ENCODE data around the gene SNX6. TPM values are rescaled to one million over a fixed set of nuclear protein-coding genes. Genes with fewer than 3 reads are reported as not detected.
"Not testable (repeated sequence)": the region's sequence is repeated elsewhere in the genome, so short reads cannot be mapped to it uniquely, and the experiment has no call there.

The SNX6 gene
- total and polyA plus RNA-seq, 2 donors (not counting 3 experiments of a cell fraction or from before 2014, with no cell fraction given) = 95.1 to 120 TPM

- BruUV-seq (replicated peaks) = no TSS peak
- H3K4me3 ChIP-seq (replicated peaks in 1 of 3; ENCODE audit: insufficient read depth in 1 of 3, low read depth in 1 of 3, low read length in 3 of 3) = no peak overlapping the region
- DNase-seq (ENCODE audit: low read depth, low spot score) = peak; percentile 87
- no peak overlapping the region for H3K9ac ChIP-seq (replicated peaks; ENCODE audit: extremely low read depth, insufficient read depth, low read length)
- peaks cover 6 to 13% of the 10 kb centered on the region in 2 experiments for H3K36me3 ChIP-seq (ENCODE audit: control insufficient read depth in 2 of 2, extremely low read depth in 1 of 2, insufficient read depth in 2 of 2, low read length in 2 of 2)
- intact Hi-C loops (cut with micrococcal nuclease) = no loop called here
- no peak overlapping the region for H3K4me2 ChIP-seq (ENCODE audit: insufficient read depth, low read length)
- POLR2A ChIA-PET = interaction anchor here (0.5 kb wide), 1 partner anchor 370 kb away, joined by 7 read pairs; no protein-coding TSS in a partner anchor
- peak overlapping the region; percentile 27 for H3K27ac ChIP-seq (ENCODE audit: insufficient read depth, low read depth, low read length)
- TF ChIP-seq CTCF (IDR thresholded peaks at IDR 0.05; ENCODE audit: extremely low read depth in 1 of 2, insufficient read depth in 1 of 2, low read depth in 1 of 2, low read length in 2 of 2) (no peak), POLR2A (IDR thresholded peaks at IDR 0.05; ENCODE audit: low read depth, low read length) (no peak), MAX (IDR thresholded peaks at IDR 0.05; ENCODE audit: insufficient read depth, insufficient read length) (no peak), EZH2 (IDR thresholded peaks at IDR 0.05; ENCODE audit: borderline replicate concordance, low read depth, low read length, severe bottlenecking) (no peak), POLR2AphosphoS5 (IDR thresholded peaks at IDR 0.05; ENCODE audit: insufficient read depth, low read depth, low read length) (no peak), JUN (IDR thresholded peaks at IDR 0.05; ENCODE audit: borderline replicate concordance, insufficient read depth, insufficient read length, low read depth) (no peak), FOS (IDR thresholded peaks at IDR 0.05; ENCODE audit: borderline replicate concordance, insufficient read depth, low read length) (no peak), MYC (IDR thresholded peaks at IDR 0.05; ENCODE audit: low read depth, low read length) (no peak), GATA2 (IDR thresholded peaks at IDR 0.05; ENCODE audit: insufficient read depth, insufficient read length, low read depth, low read length) (no peak)
- H4K20me1 ChIP-seq (replicated peaks; ENCODE audit: control insufficient read depth, extremely low read depth, insufficient read depth, low read length) = no peaks in the 10 kb centered on the region
- H3K9me1 ChIP-seq (replicated peaks; ENCODE audit: control insufficient read depth, extremely low read depth, insufficient read depth, low read length) = no peaks in the 10 kb centered on the region
- H3K27me3 ChIP-seq (ENCODE audit: control insufficient read depth in 2 of 2, insufficient read depth in 2 of 2, low read length in 2 of 2) = no peaks in the 10 kb centered on the region
- dilution Hi-C loops (cut with MboI; ENCODE audit: extremely low pct_ligation_motif_present, low sequenced_read_pairs) = no loop called here
- H2AFZ ChIP-seq (ENCODE audit: low read depth, low read length) = no peak overlapping the region
- FAIRE-seq = peak; percentile 76
- H3K4me1 ChIP-seq (ENCODE audit: control insufficient read depth, extremely low read depth, insufficient read depth, low read length) = no peaks in the 10 kb centered on the region
- CTCF ChIA-PET = no interaction called here
- H3K79me2 ChIP-seq (ENCODE audit: control insufficient read depth, insufficient read depth, low read length) = no peaks in the 10 kb centered on the region
- H3K9me3 ChIP-seq (replicated peaks; ENCODE audit: control insufficient read depth, insufficient read depth, low read length) = no peaks in the 10 kb centered on the region
Observed at GRCh38 chr14:34522496-34522895, 107.5 kb downstream of the SNX6 start.

GRCh38 chr14:34521071-34521470 lies 108.9 kb downstream of the SNX6 start:
- H3K4me2 ChIP-seq (ENCODE audit: insufficient read depth, low read length); H3K9me3 ChIP-seq (replicated peaks; ENCODE audit: control insufficient read depth, insufficient read depth, low read length); H3K79me2 ChIP-seq (ENCODE audit: control insufficient read depth, insufficient read depth, low read length); H3K36me3 ChIP-seq (ENCODE audit: control insufficient read depth in 2 of 2, extremely low read depth in 1 of 2, insufficient read depth in 2 of 2, low read length in 2 of 2); H3K9me1 ChIP-seq (replicated peaks; ENCODE audit: control insufficient read depth, extremely low read depth, insufficient read depth, low read length); H2AFZ ChIP-seq (ENCODE audit: low read depth, low read length); intact Hi-C loops (cut with micrococcal nuclease); FAIRE-seq; BruUV-seq (replicated peaks); H3K9ac ChIP-seq (replicated peaks; ENCODE audit: extremely low read depth, insufficient read depth, low read length); H3K27me3 ChIP-seq (ENCODE audit: control insufficient read depth in 2 of 2, insufficient read depth in 2 of 2, low read length in 2 of 2); H3K4me1 ChIP-seq (ENCODE audit: control insufficient read depth, extremely low read depth, insufficient read depth, low read length); H3K27ac ChIP-seq (ENCODE audit: insufficient read depth, low read depth, low read length); DNase-seq (ENCODE audit: low read depth, low spot score); H4K20me1 ChIP-seq (replicated peaks; ENCODE audit: control insufficient read depth, extremely low read depth, insufficient read depth, low read length); dilution Hi-C loops (cut with MboI; ENCODE audit: extremely low pct_ligation_motif_present, low sequenced_read_pairs); H3K4me3 ChIP-seq (replicated peaks in 1 of 3; ENCODE audit: insufficient read depth in 1 of 3, low read depth in 1 of 3, low read length in 3 of 3): not testable (repeated sequence)
- POLR2A ChIA-PET = interaction anchor here (0.6 kb wide), 1 partner anchor 13 kb away, joined by 6 read pairs; no protein-coding TSS in a partner anchor
- CTCF ChIA-PET = interaction anchor here (1.6 kb wide), 1 partner anchor 189 kb away, joined by 4 read pairs; no protein-coding TSS in a partner anchor

Measured in endothelial cell of umbilical vein (primary cell).